Measurements from ENCODE around the gene ZNF423.
A peak's percentile ranks its signal among the peaks of the same experiment; 100 is the strongest.

The ZNF423 gene

GRCh38 chr16:49617016-49617629 lies 238.8 kb downstream of the ZNF423 start:
- no peak overlapping the region for H3K4me3 ChIP-seq
- peak; percentile 61 for DNase-seq (ENCODE audit: low spot score)
- no peak overlapping the region for H3K27ac ChIP-seq
- no peak for TF ChIP-seq CTCF (IDR thresholded peaks at IDR 0.05)

DNA sequence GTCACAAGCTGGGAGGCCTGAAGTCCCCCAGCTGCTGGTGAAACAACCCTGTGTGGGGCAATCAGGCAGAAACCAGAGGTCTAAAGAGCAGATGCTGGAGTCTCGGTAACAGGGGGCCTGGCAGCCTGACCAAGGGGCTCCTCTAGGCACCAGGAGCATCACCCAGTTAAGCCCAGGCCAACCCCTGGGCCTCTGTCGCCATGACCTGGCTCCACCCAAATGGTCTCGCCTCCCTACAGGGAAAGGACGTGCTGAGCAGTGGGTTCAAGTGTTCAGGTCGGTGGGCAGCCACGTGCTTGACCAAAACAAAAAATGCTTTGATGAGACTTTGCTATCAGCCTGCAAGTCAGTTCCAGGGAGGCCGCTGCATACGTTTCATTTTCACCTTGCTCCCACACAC lies 240.3 kb downstream of the ZNF423 start:
- DNase-seq (ENCODE audit: low spot score) = peak; percentile 62

DNA sequence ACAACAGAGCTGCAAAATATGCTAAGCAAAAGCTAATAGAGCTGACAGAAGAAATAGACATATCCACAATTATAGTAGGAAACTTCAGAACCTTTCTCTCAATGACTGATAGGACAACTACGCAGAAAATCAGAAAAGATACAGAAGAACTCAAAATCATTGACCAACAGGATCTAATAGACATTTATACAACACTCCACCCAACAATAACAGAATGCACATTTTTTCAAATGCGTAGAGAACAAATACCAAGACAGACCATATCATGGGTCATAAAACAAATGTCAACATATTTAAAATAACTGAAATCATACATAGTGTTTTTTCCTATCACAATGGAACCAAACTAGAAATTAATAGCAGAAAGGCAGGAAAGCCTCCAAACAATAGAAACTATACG lies 244.9 kb downstream of the ZNF423 start:
- DNase-seq (ENCODE audit: low spot score) = no peak
- no peak for TF ChIP-seq CTCF (IDR thresholded peaks at IDR 0.05)
- Histone ChIP-seq H3K27ac (no peak overlapping the region), H3K4me3 (no peak overlapping the region)

More for the DNA sequence above, 240.3 kb downstream of the ZNF423 start:
- Histone ChIP-seq H3K4me3 (no peak overlapping the region), H3K27ac (no peak overlapping the region)
- no peak for TF ChIP-seq CTCF (IDR thresholded peaks at IDR 0.05)

GRCh38 chr16:49608779-49609178 lies 247.1 kb downstream of the ZNF423 start:
- Histone ChIP-seq H3K27ac (no peak overlapping the region), H3K4me3 (no peak overlapping the region)
- DNase-seq (ENCODE audit: low spot score) = peak; percentile 45
- TF ChIP-seq CTCF (IDR thresholded peaks at IDR 0.05) = no peak

DNA sequence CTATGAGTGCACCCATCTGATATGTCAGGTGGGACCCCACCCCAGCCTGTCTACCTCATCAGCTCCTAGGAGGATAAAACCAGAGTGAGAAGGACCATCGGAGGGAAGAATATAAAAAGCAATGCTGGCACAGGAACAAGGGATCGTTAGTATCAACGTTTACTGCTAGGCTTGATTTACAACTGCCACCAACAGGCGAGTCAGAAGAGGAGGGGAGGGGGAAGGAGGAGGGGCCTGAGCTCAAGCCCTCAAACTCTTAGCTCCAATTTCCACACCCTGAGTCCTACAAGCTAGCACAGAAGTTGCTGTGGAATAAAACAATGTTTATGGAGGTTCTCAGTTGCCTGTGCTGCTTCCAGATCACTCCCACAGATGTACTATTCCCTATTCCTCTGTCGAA lies 247.8 kb downstream of the ZNF423 start:
- no peak overlapping the region for H3K27ac ChIP-seq
- no peak overlapping the region for H3K4me3 ChIP-seq
- TF ChIP-seq CTCF (IDR thresholded peaks at IDR 0.05) = no peak
- DNase-seq (ENCODE audit: low spot score) = peak; percentile 24

- no peak overlapping the region for H3K4me3 ChIP-seq
- H3K27ac ChIP-seq = no peak overlapping the region
- DNase-seq (ENCODE audit: low spot score) = peak; percentile 21
- no peak for TF ChIP-seq CTCF (IDR thresholded peaks at IDR 0.05)
These were observed 250.2 kb downstream of the ZNF423 start for GRCh38 chr16:49605536-49606254.

GRCh38 chr16:49604602-49605001 lies 251.3 kb downstream of the ZNF423 start:
- DNase-seq (ENCODE audit: low spot score) = peak; percentile 35
- H3K4me3 ChIP-seq = no peak overlapping the region
- no peak for TF ChIP-seq CTCF (IDR thresholded peaks at IDR 0.05)
- H3K27ac ChIP-seq = no peak overlapping the region
